Activated naive CD4-positive, alpha-beta T cell (primary cell): ENCODE data around the gene ESR2.
"Not testable (repeated sequence)": the region's sequence is repeated elsewhere in the genome, so short reads cannot be mapped to it uniquely, and the experiment has no call there.

Source experiments
- DNase-seq, 4 experiments: peaks; one replicate each; lab custom pipeline; 2025; lab: John Stamatoyannopoulos, UW

Gene ESR2

GRCh38 chr14:64293976-64294671 lies at the start of gene ESR2:
Gene ESR2 (minus strand): TSS chr14:64294371. CDS start chr14:64282985, 11,386 bp downstream.
- DNase-seq = peak in 3 of 4 experiments; percentile 7 to 10 (median 7)

GRCh38 chr14:64340560-64341196 lies 46.5 kb upstream of the ESR2 start:
- DNase-seq = no peak

GRCh38 chr14:64338616-64339316 lies 44.6 kb upstream of the ESR2 start:
- peak; percentile 60 to 81 (median 72) for DNase-seq

- DNase-seq = peak in 2 of 4 experiments; percentile 52 to 71
Measured at GRCh38 chr14:64337888-64338615, 43.9 kb upstream of the ESR2 start.

GRCh38 chr14:64329149-64329548 lies 35.0 kb upstream of the ESR2 start:
- no peak for DNase-seq

- DNase-seq = no peak
Measured at GRCh38 chr14:64326502-64326901, 32.3 kb upstream of the ESR2 start.

- DNase-seq = no peak
Measured at GRCh38 chr14:64324895-64325294, 30.7 kb upstream of the ESR2 start.

GRCh38 chr14:64324461-64324860 lies 30.3 kb upstream of the ESR2 start:
- no peak for DNase-seq

GRCh38 chr14:64320362-64320761 lies 26.2 kb upstream of the ESR2 start:
- not testable (repeated sequence) for DNase-seq

GRCh38 chr14:64318695-64319094 lies 24.5 kb upstream of the ESR2 start:
- DNase-seq = not testable (repeated sequence)

- DNase-seq = no peak
Measured at GRCh38 chr14:64303471-64303917, 9.3 kb upstream of the ESR2 start.

- no peak for DNase-seq
Measured at GRCh38 chr14:64298773-64299172, 4.6 kb upstream of the ESR2 start.

GRCh38 chr14:64296561-64296960 lies 2.4 kb upstream of the ESR2 start:
- DNase-seq = no peak

GRCh38 chr14:64294672-64295413 lies 672 bp upstream of the ESR2 start:
- DNase-seq = peak; percentile 61 to 79 (median 72)

- no peak for DNase-seq
Measured at GRCh38 chr14:64292197-64292596, 2.0 kb downstream of the ESR2 start.

- DNase-seq = no peak
Measured at GRCh38 chr14:64289571-64289970, 4.6 kb downstream of the ESR2 start.

- no peak for DNase-seq
Measured at GRCh38 chr14:64281805-64282204, 12.4 kb downstream of the ESR2 start.

GRCh38 chr14:64279704-64280668 lies 14.2 kb downstream of the ESR2 start:
- no peak for DNase-seq

GRCh38 chr14:64278458-64278857 lies 15.7 kb downstream of the ESR2 start:
- no peak for DNase-seq

GRCh38 chr14:64272019-64272418 lies 22.2 kb downstream of the ESR2 start:
- DNase-seq = no peak
